Cerebellar cortex (tissue), 1 donor: ENCODE results near the gene THSD4.

Experiments
- DNase-seq: peaks from one replicate; pipeline ENCODE4 v3.0.0-alpha.2; 2015; ENCODE audit warnings: low spot score

The THSD4 gene

DNA sequence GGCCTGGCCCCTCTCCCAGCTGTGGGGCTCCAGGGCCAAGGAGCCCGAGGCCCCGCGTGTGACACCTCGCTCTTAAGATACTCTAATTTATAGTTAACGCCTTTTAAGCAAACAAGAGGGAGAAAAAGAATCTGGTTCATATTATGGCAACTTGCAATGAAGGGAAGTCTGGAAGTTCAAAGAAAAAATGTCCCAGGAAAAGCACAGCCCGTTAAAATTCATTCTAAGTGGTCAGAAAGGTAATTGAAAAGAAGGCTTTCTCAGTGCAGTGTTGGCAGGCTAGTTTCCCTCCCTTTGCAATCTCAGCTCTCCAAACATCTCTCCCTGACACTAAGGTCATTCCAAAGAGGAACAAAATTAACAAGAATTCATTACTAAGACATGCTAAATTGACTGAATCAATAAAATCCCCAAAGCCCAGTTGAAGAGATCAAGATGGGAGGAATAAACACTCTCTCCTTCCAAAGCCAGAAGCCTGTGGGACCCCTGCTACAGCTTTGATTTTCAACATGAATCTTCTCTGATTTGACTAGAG lies 339.3 kb downstream of the THSD4 start:
- no peak for DNase-seq

DNA sequence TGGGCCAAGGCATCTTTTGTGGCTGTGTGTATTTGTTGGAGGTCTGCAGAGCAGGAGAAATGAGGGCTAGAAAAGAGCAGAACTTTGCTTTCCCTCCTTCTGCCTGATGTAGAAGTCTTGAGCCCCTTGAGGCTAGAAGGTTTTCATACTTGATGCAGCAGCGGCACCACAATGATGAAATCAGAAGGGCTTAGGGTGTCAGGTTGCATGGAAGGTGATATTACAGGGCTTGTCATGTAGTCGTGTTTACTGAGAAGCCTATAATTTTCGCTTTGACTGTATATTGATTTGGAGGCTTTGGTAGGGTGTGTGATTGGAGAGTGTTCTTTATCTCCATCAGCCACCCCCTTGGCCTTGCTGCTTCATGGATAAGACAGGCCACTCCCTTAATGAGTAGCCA lies 339.8 kb downstream of the THSD4 start:
- no peak for DNase-seq

DNA sequence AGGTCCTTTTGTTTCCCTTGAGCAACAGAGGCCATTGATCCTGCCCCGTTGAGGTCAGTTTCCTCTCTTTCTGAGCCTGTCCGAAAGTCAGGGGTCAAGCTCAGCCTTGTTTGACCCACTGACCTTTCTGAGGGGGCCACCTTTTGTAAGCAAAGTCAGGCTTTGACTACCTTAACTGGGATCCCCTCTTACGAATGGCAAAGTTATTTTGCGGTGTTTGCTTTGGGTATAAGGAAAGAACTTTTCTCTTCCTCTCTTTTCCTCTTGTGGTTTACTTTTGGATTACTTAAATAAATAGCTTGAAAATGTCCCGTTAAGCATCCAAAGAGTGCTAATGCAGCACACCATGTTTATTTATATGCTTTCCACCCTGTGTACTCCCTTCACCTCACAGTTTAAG lies 340.6 kb downstream of the THSD4 start:
- no peak for DNase-seq

DNA sequence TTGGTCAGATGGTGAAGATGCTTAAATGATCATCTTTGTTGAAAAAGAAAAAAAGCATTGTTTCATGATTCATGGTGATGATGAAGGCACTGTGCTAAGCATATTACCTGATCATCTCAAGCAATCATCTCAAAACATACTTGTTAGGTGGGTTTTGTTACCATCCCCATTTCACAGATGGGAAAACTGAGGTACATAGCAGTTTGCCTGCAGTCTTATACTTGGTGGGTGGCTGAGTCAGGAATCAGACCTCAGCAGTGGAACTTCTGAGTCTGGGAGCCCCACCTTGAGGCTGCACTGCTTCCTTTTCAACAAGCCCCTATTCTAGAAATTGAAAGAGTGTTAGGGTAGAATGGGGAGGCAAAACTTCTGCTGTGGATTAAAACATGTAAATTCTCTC lies 341.1 kb downstream of the THSD4 start:
- DNase-seq = no peak

DNA sequence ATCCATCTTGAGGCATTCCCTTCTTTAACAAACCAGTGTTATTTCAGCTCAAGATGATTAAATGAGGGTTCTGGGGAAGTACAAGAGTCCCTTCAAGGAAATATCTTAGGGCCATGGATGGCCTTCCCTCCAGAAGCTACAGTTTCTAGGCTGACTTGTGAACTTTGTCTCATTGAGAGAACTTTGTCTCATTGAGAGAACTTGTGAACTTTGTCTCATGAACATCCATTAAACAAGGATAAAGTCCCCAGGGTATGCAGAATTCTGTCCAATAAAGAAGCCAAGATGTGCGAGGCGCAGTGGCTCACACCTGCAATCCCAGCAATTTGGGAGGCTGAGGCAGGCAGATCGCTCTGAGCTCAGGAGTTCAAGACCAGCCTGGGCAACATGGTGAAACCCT lies 341.5 kb downstream of the THSD4 start:
- no peak for DNase-seq

DNA sequence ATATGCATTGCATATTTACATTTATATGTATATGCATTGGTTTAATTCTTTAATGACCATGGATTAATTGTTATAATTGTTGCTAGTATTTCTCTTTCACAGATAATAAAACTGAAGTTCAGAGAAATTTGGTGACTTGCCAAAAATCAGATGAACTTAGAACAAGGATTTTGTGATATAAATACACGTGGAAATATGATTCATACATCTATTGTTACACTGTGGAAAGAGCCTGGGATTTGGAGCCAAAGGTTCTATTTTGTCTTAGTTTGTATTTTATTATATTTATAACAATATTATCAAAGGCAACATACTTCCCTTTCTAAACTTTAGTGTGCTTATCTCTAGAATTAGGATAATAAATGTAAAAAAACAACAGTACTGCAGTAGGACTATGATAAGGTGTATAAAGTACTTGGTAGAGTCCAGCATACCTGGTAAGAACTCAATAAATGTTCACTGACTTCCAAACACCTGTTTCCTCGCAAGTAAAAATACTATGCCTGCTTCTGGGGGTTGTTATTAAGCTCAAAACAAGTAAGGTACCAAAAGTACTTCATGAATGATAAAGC lies 342.9 kb downstream of the THSD4 start:
- no peak for DNase-seq

DNA sequence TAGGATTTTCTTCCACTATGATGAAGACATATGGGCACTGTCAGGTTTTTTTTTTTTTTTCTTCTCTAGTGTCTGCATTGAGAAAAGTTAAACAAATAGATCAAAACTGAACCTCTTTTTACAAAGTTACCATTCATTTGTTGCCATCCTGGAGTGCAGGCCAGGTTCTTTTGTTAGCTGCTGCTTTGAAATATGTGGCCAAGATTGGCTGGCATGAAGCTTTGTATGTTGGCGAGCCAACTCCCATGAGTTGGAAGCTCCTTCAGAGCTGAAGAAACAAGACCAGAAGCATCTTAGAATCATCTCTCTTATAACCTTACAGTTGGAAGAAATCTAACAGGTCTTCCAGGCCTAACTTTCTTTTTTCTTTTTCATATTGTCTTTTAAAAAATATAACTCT lies 346.5 kb downstream of the THSD4 start:
- no peak for DNase-seq

DNA sequence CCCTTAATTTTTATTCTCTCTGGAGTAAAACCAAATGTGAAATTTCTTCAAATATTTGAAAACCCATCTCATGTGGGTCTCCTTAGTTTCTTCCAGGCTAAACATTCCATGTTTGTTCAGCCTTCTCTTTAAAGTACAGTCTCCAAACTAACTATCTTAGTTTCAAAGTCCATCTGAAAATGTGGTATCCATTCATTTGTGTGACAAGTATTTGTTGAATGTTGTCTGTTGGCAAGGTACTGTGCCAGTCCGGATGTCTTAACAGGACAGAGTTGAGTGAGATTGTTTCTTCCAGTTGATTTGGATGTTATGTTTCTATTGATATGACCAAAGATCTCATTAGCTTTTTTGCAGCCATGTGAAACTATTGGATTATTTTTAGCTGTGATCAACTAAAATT lies 347.4 kb downstream of the THSD4 start:
- no peak for DNase-seq

DNA sequence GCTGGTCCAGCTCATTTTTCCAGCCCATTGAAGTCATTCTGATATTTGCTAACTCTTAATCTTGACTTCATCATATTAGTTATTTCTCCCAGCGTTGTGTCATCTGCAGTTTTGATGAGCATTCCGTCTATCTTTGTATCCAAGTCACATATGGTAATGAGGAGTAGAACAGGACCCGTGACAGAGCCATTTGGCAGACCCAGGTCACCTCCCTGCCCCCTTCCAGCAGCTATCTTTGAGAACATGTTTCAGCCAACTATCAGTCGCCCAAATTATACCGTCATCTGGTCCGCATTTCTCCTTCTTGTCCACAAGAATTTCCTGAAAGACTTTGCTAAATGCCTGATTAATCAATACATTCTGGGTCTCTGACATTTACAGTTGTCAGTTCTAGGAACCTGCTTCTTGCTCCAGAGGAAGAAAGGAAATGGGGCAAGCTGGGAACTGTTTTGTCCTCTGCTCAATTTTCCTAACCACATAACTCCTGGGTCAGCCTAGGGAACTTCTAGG lies 347.9 kb downstream of the THSD4 start:
- no peak for DNase-seq

DNA sequence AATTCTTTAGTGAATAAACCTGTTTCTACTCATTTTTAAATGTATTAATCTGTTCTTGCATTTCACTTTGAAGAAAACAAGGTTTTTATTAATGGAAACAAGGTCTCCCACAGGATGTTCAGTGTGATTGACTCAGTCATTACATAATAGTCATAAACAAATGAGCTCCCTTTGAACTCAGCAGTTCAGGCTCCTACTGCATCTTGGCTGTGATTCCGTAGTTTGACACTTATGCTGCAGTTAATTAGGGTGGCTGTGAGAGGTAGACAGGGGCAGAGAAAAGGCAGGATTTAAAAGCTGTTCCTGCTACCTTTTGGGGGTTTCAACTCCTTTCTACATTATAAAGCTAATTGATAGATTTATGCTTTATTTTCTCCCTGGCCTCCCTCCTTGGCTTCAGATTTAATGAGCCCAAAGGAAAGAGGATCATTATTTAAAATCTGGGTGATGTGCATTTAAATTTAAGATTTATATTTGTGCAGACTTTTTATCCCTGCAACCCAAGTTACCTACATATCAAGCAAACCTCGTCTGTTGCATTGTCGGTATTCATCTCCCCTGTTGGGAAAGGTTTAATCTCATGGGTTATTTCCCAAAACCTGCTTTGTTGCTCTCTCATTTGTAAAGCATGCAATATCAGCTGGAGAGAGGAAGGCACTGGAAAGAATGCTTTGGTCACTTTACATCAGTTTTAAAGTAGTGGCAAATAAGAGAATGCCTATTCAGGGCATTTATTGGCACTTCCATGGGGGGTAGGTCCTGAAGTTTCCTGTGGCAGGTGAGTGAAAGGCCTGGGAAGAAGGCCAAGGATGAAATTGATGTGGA lies 350.1 kb downstream of the THSD4 start:
- DNase-seq = no peak

DNA sequence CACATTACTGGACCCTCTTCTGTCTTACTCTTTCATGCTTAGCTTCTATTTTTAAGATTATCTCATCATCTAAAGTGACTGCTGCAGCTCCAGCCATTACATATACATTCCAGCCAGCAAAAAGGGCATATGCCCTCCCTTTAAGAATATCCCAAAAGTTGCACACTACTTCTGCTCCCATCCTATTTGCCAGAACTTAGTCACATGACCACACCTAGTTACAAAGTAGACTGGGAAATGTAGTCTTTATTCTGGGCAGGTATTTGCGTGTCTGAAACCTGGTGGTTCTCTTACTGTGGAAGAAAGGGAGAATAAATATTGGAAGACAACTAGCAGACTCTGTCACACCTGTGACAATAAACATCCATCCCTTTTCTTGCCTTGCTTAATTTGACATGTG lies 353.4 kb downstream of the THSD4 start:
- DNase-seq = no peak

DNA sequence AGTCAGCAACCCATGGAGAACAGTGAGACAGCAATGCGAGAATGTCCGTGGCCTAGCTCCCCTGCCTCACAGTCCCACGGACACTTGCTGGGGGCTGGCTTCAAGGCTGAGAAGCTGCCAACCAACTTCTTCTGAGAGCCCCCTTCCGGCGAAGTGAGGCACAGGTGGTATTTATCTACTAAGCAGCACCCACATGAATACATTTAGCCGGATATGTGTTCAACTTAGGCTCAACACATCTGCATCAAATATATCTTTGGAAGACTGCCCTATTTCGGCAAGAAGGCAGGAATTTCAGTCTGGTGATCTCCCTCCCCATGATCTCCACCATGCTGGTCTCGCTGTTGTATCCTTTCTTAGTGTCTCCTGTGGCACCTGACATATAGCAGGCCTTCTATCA lies 354.1 kb downstream of the THSD4 start:
- DNase-seq = no peak

DNA sequence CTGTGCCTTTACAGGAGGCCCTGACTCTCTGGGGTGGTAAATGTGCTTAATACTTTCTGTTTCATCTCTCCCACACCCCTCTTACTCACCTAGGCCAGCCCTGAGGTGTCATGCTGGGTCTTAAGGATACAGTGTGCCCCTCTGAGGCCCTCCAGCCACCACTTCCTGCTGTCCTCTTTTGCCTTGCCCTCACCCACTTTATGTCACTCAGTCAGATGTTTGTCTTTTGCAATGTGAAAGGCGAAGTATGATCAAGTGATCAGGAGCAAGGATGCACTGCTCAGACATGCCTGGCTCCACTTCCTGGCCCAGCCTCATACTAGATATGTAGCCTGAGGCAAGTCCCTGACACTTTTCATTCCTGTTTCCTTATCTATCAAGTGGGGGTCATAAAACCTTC lies 356.1 kb downstream of the THSD4 start:
- no peak for DNase-seq

DNA sequence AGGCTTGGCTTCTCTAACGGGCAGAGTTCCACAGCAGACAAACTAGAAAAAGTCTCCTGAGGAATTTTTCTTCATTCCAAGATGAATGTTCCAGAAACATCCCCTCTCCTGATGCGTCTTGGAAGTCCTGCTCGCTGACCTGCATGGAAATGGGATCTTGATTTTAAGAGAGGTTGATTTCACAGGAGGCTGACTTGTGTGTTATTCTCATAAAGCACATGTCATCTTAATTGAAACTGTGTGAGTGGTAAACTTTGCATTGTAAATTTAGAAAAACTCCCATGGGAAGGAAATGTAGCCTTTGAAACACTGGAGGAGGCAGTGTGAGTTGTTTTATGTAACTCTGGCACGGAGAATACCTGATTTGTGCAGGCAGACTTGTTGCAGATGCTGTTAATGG lies 357.3 kb downstream of the THSD4 start:
- no peak for DNase-seq

DNA sequence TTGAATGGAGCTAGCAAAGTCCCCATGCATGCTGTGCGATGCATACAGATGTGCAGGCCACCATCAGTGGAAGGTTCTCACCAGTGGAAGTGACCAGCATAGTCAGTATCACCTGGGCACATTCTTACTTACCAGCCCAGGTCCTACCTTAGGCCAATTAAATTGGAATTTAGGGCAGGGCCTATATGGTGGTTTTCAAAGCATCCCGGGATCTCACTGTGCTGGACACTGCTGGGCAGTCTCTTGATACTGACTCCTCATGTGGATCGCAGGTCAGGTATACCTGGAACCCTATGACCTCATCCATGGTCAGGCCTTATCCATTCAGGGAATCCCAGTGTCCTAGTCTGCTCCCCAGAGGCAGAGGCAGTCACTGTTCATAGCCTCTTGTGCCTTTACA lies 358.5 kb downstream of the THSD4 start:
- DNase-seq = no peak

DNA sequence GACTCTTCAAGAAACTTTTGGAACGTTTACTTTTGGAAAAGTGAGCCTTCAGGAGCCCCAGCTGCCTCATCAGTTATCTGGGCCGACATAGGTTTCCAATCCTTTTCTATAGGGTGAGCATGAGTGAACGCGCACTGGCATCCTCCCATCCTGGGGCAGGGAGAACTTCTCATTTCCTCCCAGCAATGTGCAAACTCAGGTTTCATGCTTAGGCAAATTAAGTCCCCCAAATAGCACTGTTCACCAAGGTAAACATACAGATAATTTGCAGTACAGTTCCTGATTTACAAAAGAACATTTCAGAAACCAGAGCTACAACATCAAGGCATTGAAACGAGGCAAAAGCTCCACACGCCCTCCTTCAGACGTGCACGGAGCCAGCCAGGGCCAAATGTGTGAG lies 361.6 kb downstream of the THSD4 start:
- DNase-seq = no peak

DNA sequence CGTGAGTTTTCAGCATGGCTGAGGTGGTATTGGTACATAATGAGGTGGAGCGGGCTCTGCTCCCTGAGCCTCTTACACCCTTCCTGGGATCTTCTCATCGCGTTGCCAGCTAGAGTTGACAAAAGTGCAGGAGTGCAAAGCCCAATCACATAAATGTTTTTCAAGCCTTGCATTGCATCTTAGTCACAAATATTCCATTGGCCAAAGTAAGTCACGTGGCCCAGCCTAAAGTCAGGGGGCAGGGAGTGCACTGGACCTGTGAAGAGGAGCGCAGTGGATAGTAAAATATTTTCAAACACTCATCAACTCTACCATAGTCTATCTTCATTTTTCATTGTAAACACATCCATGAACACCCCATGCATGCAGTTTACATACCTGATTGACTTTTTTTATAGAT lies 365.3 kb downstream of the THSD4 start:
- no peak for DNase-seq

DNA sequence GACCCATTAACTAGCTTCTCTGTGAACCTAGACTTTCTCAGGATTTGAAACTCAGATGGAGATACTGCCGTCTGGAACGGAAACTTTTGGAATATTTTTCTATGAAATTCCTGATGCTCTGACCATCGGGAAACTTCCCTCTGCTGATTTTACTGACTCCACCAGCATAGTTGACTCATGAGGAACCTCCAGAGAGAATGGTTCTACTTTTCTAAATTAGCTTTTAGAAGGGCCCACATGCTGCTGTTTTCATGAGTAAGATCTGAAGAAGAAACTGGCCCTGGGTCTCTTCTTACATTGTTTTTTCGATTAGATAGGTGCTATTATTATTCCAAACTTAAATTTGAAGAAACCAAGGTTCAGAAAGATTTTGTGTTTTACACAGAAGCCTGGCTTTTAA lies 368.8 kb downstream of the THSD4 start:
- DNase-seq = no peak

DNA sequence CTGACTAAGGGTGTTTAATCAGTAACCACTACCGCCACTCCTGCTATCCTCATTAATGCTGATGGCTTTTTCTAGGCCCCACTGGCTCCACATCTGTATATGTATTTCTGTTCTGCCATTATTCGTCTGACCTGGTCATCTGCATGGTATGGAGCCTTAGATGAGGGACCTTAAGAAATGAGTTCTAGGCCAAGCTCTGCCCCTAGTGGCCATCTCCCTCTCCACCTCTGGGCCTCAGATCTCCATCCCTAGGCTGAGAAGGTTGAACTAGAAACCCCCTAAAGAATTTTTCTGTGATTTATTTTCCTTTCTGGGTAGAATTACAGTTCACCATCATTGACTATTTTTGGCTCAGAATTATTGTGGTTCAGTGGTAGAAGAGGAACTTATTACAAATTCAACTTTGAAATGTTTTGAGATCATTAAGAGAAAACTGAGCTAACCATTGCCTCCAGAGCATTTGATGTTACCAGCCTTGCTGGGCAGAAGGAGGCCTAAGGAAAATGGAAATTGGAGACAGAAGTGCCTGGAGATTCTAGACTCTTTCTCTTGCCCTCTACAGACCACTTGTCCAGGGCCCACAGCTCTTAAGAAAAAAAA lies 369.9 kb downstream of the THSD4 start:
- no peak for DNase-seq

DNA sequence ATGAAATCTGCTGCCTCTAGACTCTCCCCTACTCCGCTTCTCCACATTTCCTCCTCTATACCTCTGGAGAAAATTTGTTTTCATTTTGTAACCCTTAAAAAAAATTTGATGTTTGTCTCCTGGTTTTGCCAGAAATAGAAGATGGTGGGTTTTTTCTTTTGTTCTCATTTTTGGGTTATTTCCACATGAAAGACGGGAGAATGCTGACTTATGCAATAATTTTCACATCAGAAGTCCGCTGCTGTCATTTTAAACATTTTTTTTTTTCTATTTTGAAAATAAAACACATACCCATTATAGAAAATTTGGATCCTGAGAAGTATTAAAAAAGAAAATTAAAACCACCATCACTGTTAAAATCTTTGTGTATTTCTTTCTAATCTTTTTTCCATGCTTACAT lies 374.3 kb downstream of the THSD4 start:
- DNase-seq = no peak

DNA sequence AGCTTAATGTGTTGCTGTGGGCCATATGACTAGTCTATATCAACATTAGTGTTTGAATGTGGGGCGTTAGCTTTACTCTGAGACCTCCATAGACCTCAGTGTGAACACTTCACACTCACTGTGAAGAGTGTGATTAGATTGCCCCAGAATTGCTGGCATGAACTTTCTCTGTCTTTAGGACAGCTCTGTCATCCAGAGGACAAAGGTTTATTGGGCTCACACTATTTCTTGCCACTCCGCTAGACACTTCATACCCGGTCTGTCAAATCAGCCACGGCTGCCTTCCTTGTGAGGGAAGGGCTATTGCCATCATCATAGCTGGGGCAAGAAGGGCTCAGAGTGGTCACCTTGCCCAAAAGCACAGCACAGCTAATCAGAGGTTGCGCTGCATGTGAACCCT lies 378.3 kb downstream of the THSD4 start:
- no peak for DNase-seq

DNA sequence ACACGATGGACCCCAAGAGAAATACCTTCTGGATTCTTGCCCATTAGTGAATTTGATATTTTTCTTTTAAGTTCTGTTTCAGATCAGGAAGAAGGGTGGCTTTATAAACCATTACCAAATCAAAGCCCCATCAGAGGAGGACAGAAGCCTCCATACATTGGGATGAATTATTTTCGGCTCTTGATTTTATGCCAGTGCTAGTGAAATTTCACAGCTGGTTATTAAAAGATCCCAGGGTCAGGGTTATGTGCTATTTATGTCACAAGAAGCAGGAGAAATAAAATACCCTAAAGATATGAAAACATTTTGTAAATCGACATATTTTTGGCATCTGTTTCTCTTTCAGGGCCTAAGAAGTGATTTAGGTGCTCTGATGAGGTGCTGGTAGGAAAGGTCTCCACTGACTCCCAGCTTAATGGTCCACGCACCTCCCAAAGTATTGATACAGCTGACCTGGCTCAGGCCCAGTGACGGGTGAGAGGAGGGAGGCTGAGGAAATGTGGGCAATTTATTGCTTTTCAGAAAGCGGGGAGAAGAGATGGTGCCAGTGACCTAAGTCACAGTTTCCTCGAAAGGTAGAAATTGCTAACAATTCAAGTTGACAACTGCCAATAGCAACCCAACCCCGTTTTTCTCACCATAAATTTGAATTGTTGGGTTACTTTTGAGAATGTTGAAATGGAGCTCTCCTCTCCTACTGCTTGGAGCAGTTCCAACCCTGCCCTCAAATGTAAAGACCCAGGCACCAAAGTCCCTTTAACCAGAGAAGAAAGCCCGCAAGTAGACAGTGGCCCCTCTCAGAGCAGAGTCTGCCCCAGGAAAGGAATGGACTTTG lies 379.5 kb downstream of the THSD4 start:
- no peak for DNase-seq
